ENCODE results near the gene SOWAHA. TPM values are rescaled to one million over a fixed set of nuclear protein-coding genes. Genes with fewer than 3 reads are reported as not detected.

SOWAHA gene
- total RNA-seq, 2 experiments from 2014 or later, result not detected

DNA sequence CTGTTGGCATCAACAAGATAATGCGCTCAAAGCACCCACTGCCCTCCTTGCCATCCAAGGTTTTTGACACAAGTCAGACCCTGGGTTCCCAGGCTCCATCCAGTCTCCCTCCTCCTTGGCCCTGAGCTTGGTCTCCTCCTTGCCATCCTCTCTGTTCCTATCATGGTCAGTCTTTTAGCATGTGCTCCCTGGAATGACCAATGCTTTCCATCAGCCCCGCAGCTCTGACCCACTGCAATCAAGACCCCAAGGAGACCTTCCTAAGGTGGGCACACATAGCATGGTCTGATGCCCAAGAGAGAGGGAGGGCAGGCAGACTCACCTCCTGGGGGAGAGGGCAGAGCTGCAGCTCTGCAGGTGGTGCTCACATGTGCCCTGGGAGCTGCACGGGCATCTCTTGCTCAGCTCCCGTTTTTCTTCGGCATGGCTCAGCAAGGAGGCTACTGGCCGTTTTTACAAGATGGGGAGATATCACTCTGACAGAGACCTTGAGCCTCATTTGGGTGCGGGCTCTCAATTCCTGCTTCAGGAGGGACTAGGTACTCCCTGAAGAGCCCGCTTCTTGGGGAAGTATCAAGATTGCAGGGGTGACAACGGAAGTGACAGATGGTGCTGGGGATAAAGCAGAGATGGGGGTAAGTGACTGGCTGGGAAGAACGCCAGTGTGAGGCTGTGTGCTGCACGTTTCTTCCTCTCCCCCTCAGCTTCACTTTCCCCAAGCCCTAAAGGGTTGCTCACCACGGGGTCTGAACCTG lies 39.3 kb upstream of the SOWAHA start:
- Mint-ChIP-seq H3K27ac (no peak overlapping the region), H3K4me1 (peaks cover 18% of the 10 kb centered on the region), H3K36me3 (no peaks in the 10 kb centered on the region), H3K27me3 (peaks cover 1% of the 10 kb centered on the region), H3K9me3 (no peaks in the 10 kb centered on the region), H3K4me3 (no peak overlapping the region)
- peak; percentile 12 for DNase-seq
- POLR2A ChIA-PET, result no interaction called here
- ATAC-seq (ENCODE audit: low read depth), result no peak

DNA sequence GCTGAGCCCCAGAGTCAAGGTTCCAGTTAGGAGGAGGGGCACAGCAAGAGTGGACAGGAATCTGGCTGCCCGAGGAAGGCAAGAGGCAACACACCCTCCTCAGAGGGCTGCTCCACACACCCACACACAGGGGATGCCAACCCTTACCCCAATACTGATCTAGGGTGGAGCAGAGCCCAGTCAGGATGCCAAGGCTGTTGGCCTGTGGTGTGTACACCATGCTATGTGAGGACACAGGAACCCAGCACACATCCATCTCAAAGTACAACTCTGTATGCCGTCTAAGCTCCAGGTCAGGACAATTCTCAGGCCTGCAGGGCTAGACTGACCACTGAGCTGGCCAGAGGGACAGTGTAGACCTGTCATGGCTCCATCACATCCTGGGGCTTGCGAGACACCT lies 38.7 kb upstream of the SOWAHA start:
- Mint-ChIP-seq H3K4me3 (no peak overlapping the region), H3K27ac (no peak overlapping the region), H3K27me3 (peaks cover 5% of the 10 kb centered on the region), H3K4me1 (peaks cover 22% of the 10 kb centered on the region), H3K9me3 (no peaks in the 10 kb centered on the region), H3K36me3 (no peaks in the 10 kb centered on the region)
- no peak for ATAC-seq (ENCODE audit: low read depth)
- POLR2A ChIA-PET, result no interaction called here
- peak; percentile 14 for DNase-seq

DNA sequence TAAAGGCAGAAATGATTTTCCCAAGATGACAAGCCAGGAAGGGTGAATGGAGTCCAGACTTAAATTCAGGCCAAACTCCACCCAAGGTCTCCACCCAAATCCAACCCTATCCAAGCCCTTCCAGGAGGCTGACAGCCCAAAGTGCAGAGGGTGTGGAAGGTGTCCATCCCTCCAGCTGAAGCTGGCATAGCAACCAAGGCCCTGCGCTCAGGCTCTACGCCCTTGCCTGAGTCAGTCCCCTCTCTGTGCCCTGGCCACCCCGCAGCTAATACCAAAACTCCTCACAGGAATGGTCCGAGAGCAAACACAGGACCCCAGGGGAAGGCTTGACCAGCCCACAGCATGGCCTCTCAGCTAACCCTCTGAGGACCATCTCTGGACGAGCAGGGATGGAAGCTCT lies 38.2 kb upstream of the SOWAHA start:
- no peak overlapping the region for H3K4me3 Mint-ChIP-seq
- POLR2A ChIA-PET, result interaction anchor here (1.3 kb wide), 1 partner anchor 28 kb away, joined by 3 read pairs; the partner anchor contains the start of gene CCNI2
- ATAC-seq (ENCODE audit: low read depth), result no peak

DNA sequence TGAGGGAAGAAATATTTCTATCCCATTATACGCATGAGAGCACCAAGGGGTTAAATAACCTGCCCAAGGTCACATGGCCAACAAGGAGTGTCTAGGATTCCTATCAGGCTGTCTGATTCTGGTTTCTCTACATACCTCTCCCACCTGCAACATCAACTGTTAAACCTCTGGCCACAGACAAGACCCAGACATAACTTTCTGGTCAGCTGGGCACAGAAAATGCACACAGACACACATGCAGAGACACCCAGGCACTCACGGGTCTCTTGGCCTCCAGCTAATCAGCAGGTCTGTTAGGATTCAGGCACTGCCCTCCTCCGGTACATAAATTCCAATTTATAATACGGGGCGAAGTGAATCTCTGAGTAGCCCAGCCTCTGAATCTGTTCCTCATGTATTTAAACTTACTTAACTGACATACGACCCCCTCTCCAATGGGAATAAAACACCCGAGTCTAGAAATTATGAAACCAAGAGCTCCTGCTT lies 37.6 kb upstream of the SOWAHA start:
- Mint-ChIP-seq H3K9me3 (no peaks in the 10 kb centered on the region), H3K27me3 (peaks cover 10% of the 10 kb centered on the region), H3K27ac (no peak overlapping the region), H3K4me1 (peaks cover 30% of the 10 kb centered on the region), H3K36me3 (peaks cover 2% of the 10 kb centered on the region), H3K4me3 (peak overlapping the region; percentile 28)
- POLR2A ChIA-PET, result interaction anchor here (1.3 to 1.6 kb wide), 2 partner anchors 18 to 28 kb away, joined by 3 to 4 read pairs; partner anchors contain the start of gene CCNI2
- DNase-seq, result no peak
- ATAC-seq (ENCODE audit: low read depth), result no peak

More for the DNA sequence above, 38.2 kb upstream of the SOWAHA start:
- peaks cover 26% of the 10 kb centered on the region for H3K4me1 Mint-ChIP-seq
- DNase-seq, result no peak
- no peaks in the 10 kb centered on the region for H3K9me3 Mint-ChIP-seq
- no peak overlapping the region for H3K27ac Mint-ChIP-seq
- H3K27me3 Mint-ChIP-seq, result peaks cover 8% of the 10 kb centered on the region
- H3K36me3 Mint-ChIP-seq, result peaks cover 1% of the 10 kb centered on the region

- Mint-ChIP-seq H3K9me3 (no peaks in the 10 kb centered on the region), H3K27ac (no peak overlapping the region), H3K4me3 (peak overlapping the region; percentile 75), H3K4me1 (peaks cover 38% of the 10 kb centered on the region), H3K36me3 (peaks cover 2% of the 10 kb centered on the region), H3K27me3 (peaks cover 15% of the 10 kb centered on the region)
- peak; percentile 23 for ATAC-seq (ENCODE audit: low read depth)
- no peak for DNase-seq
- POLR2A ChIA-PET, result interaction anchor here (1.3 to 1.6 kb wide), 5 partner anchors 9 to 49 kb away, joined by 3 to 4 read pairs (median 3); partner anchors contain the start of gene CCNI2
Observed at GRCh38 chr5:132776131-132776937, 36.8 kb upstream of the SOWAHA start.

GRCh38 chr5:132776938-132777208 lies 36.2 kb upstream of the SOWAHA start:
- POLR2A ChIA-PET, result interaction anchor here (1.3 to 1.6 kb wide), 4 partner anchors 10 to 49 kb away, joined by 3 to 4 read pairs (median 3); no protein-coding TSS in a partner anchor

DNA sequence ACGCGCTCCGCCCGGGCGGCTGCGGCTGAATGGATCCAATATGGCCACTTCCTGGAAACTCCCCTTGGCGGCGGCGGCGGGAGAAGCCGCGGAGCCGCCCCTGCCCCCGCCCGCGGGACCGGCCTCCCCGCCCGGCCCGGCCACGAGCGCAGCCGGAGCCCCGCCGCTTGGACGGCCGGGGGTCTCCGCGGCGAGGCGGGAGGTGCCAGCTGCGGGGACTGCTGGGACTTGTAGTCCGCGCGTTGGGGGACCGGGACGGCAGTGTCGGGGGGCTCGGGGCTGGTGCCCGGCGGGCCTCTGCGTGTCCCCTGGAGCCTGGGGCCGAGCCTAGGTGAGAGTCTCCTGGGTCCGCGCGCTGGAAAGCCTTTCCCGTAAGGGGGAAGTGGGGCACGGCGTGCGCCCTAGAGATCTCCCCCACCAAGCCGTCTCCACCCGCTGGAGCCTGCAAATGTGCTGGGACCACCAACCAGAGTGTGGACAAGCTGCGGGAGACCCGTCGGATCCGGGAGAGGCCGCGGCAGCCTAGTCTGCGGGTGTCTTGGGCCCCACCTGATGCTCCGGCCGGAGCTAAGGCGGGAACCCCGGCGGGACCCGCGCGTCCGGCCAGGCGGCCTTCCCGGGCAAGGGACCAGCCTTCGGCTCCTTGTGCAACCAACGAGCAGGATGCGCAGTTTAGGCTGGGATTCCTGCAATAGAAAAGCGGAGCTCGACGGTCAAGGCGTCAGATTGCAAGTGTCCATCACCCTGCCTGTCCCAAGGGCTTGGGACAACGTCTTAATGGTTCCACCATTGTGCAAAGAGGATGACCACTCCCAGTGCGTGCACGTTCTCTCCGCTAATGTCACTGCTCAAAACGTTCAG lies 35.7 kb upstream of the SOWAHA start, which contains the start of gene SEPTIN8:
Gene SEPTIN8 (minus strand): TSS at position 31 of the 861 bp plus-strand sequence. CDS start 102 bp downstream, outside the sequence.
- POLR2A ChIA-PET, result interaction anchor here (1.3 to 1.9 kb wide), 6 partner anchors 9 to 48 kb away, joined by 3 to 7 read pairs (median 4); partner anchors contain the start of genes CCNI2 and KIF3A
- peak within 1 kb of the TSS; percentile 77 for H3K27ac Mint-ChIP-seq

More at GRCh38 chr5:132776938-132777208, 36.2 kb upstream of the SOWAHA start:
- Mint-ChIP-seq H3K9me3 (no peaks in the 10 kb centered on the region), H3K4me3 (no peak overlapping the region), H3K4me1 (peaks cover 43% of the 10 kb centered on the region), H3K27ac (no peak overlapping the region), H3K36me3 (peaks cover 2% of the 10 kb centered on the region), H3K27me3 (peaks cover 20% of the 10 kb centered on the region)
- ATAC-seq (ENCODE audit: low read depth) (peak; percentile 62), DNase-seq (no peak)

DNA sequence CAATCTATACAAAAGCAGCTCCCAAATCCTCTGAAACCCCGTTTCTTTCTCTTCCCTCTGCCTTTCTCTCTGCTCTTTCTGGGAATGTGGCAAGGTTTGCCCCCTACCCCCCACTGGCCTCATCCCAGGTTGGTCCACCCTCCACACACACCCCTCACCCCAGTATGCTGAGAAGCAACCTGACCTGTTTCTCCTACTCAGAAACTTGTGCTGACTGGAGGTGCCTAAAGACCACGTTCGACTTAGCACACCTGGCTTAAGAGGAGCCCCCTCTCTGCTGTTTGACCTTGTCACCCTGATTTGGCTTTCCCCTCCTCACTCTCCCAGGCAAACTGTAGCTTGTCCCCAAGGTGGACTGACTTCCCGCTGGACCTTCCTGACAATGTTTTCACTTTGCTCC lies 35.0 kb upstream of the SOWAHA start:
- Mint-ChIP-seq H3K9me3 (no peaks in the 10 kb centered on the region), H3K4me3 (peak overlapping the region; percentile 82), H3K27ac (peak overlapping the region; percentile 77), H3K27me3 (peaks cover 29% of the 10 kb centered on the region), H3K36me3 (peaks cover 2% of the 10 kb centered on the region), H3K4me1 (peaks cover 46% of the 10 kb centered on the region)
- POLR2A ChIA-PET, result interaction anchor here (1.3 to 1.9 kb wide), 4 partner anchors 9 to 48 kb away, joined by 3 to 7 read pairs (median 5); partner anchors contain the start of genes CCNI2 and KIF3A
- ATAC-seq (ENCODE audit: low read depth), result no peak
- no peak for DNase-seq

More for the DNA sequence above, 35.7 kb upstream of the SOWAHA start, which contains the start of gene SEPTIN8:
- Mint-ChIP-seq H3K4me3 (peak within 1 kb of the TSS; percentile 82), H3K36me3 (peaks cover 2% of the 10 kb centered on the region), H3K9me3 (no peaks in the 10 kb centered on the region), H3K27me3 (peaks cover 25% of the 10 kb centered on the region), H3K4me1 (peaks cover 48% of the 10 kb centered on the region)
- ATAC-seq (ENCODE audit: low read depth) (no peak), DNase-seq (peak; percentile 75)

DNA sequence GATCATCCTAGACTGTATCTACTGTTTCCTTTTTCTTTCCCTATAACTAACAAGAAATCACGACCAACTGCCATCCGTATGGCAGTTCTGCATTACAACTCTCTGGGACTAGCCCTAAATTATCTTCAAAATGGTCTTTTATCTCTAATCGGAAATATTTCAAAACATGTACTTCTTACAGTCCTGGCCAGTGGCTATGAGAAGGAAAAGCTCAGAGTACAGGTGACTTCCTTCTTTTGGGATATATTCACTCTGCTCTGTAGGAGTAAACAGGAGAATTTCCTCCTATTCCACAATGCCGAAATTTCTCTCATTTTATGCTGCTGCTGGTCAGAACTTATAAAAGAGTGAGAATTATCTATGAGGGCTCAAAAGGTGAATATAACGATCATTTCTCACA lies 34.2 kb upstream of the SOWAHA start:
- Mint-ChIP-seq H3K27ac (no peak overlapping the region), H3K27me3 (peaks cover 34% of the 10 kb centered on the region), H3K9me3 (no peaks in the 10 kb centered on the region), H3K4me1 (peaks cover 44% of the 10 kb centered on the region), H3K4me3 (peak overlapping the region; percentile 17), H3K36me3 (peaks cover 2% of the 10 kb centered on the region)
- no peak for ATAC-seq (ENCODE audit: low read depth)
- POLR2A ChIA-PET, result interaction anchor here (1.8 to 1.9 kb wide), 2 partner anchors 31 to 41 kb away, joined by 7 read pairs; partner anchors contain the start of genes CCNI2 and KIF3A
- DNase-seq, result no peak

DNA sequence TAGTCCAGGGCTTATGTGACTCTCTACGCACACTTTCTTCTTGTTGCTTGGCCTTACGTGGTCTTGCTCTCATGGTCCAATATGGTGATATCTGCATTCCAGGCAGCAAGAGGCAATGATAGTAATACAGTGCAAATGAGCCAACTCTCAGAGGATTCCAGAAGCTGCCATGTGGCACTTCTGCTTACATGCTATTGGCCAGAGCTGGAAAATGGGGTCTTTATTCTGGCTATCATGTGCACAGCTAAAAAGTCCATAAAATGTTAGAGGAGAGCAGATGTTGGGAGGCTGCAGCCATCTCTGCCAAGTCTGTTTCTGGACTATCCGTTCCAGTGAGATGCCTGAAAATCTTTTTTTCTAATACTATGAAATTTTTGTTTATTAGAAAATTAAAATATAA lies 33.1 kb upstream of the SOWAHA start:
- Mint-ChIP-seq H3K9me3 (no peaks in the 10 kb centered on the region), H3K4me3 (peak overlapping the region; percentile 25), H3K36me3 (peaks cover 2% of the 10 kb centered on the region), H3K4me1 (peaks cover 44% of the 10 kb centered on the region), H3K27ac (no peak overlapping the region), H3K27me3 (peaks cover 39% of the 10 kb centered on the region)
- DNase-seq (no peak), ATAC-seq (ENCODE audit: low read depth) (no peak)
- POLR2A ChIA-PET, result no interaction called here

DNA sequence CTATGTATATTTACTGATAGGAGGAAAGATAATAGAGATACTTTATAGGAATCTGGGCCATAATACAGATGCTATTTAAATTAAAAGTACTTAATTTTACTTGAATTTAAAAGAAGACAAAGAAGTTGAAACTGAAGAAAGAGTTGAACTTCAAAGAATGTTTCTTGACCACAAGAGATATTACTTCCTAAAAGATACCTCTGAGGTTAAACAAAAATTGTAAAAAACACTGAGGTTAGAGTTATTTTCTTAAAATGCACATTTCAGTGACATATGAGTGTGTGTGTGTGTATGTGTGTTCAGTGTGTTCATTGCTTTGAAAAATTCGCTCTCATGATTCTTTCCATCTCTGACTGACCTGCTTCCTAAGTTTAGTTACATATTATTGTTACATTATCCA lies 32.5 kb upstream of the SOWAHA start:
- DNase-seq, result no peak
- POLR2A ChIA-PET, result no interaction called here
- Mint-ChIP-seq H3K36me3 (peaks cover 2% of the 10 kb centered on the region), H3K4me3 (peak overlapping the region; percentile 15), H3K27me3 (peaks cover 41% of the 10 kb centered on the region), H3K27ac (no peak overlapping the region), H3K9me3 (no peaks in the 10 kb centered on the region), H3K4me1 (peaks cover 41% of the 10 kb centered on the region)
- ATAC-seq (ENCODE audit: low read depth), result no peak

- Mint-ChIP-seq H3K4me3 (peak overlapping the region; percentile 15), H3K9me3 (no peaks in the 10 kb centered on the region), H3K27ac (no peak overlapping the region), H3K4me1 (peaks cover 40% of the 10 kb centered on the region), H3K27me3 (peaks cover 41% of the 10 kb centered on the region), H3K36me3 (peaks cover 2% of the 10 kb centered on the region)
- POLR2A ChIA-PET, result no interaction called here
- ATAC-seq (ENCODE audit: low read depth) (no peak), DNase-seq (no peak)
Observed at GRCh38 chr5:132781029-132781428, 32.1 kb upstream of the SOWAHA start.

All from activated naive CD8-positive, alpha-beta T cell treated with anti-CD3 and anti-CD28 coated beads, Interleukin-2, amount 10 ng/mL, durations not matched to agents 7 days and 5 days (primary cell).